Measurements from ENCODE around the gene SAP30L.

SAP30L gene

DNA sequence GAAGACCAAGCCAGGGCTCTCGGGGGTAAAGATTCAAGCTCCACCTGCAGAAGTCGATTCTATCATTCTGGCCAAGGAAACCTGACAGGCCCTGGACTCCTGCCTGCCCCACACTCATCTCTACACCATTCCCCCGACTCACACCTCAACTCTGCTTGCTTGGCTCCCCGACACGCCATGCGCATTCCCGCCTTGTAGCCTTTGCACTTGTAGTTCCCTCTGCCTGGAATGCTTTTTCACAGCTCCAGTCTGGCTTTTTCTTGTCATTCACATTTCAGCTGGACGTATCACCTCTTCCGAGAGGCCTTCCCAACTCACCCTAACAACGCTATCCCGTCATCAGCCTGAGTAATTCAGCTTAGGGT is 60.9 kb downstream of the SAP30L start:
- no peak for DNase-seq (ENCODE audit: low read depth in 2 of 2)

GRCh38 chr5:154508114-154508513 is 62.3 kb downstream of the SAP30L start:
- no peak for DNase-seq (ENCODE audit: low read depth in 2 of 2)

DNA sequence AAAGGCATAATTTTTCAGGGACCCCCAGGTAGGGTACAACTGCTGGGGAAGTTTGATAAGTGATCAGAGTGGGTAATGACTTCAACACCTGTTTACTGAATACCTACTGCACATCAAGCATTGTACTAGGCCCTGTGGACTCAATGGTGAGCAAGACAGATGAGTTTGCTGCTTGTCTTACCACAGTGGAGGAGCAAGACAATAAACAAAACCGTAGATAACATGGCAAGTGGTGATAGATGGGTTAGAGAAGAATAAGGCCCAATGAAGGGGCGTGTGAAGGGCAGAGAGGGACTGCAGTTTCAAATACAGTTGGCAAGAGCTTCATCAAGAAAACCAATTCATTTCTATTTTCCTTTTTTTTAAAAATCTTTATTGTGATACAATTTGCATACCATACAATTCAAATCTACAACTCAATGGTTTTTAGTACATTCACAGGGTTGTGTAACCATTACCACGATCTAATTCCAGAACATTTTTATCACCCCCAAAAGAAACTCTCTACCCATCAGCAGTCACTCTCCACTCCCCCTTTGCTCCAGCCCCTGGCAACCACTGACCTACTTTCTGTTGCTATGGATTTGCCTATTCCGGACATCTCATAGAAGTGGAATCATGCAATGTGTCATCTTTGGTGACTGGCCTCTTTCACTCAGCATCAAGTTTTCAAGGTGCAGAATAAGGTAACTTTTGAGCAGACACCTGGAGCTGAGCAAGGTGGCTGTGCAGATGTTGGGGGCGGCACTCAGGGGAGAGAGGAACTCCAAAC is 64.2 kb downstream of the SAP30L start:
- no peak for DNase-seq (ENCODE audit: low read depth in 2 of 2)
